H1 (cell line): ENCODE data around the gene NCOA5. TPM values are rescaled to one million over a fixed set of nuclear protein-coding genes. Genes with fewer than 3 reads are reported as not detected.

ENCODE experiments used
- EZH2 ChIP-seq: fragments of 200-600 bp; sonication (generic); IDR thresholded peaks from 2 replicates; pipeline ENCODE4 v1.7.1; 2012; ENCODE audit warnings: low read depth, mild to moderate bottlenecking, moderate library complexity, low read length, inconsistent platforms; ENCODE audit not compliant: severe bottlenecking
- PHF8 ChIP-seq: fragments of 200-600 bp; sonication (generic); conservative IDR thresholded peaks from 2 replicates; pipeline ENCODE4 v1.7.1; 2012; ENCODE audit warnings: low read depth, mild to moderate bottlenecking, inconsistent platforms, low read length, moderate library complexity
- POU5F1 ChIP-seq: IDR thresholded peaks from 2 replicates; pipeline ENCODE4 v1.6.1; 2011; ENCODE audit warnings: low read depth, mild to moderate bottlenecking, low read length, moderate library complexity
- polyA plus RNA-seq, 7 experiments: library from polyadenylated mRNA; depleted of rRNA in 3 of 7; stranded (reverse) in 5 of 7; unstranded in 2 of 7; fragments of >200 nt in 5 of 7; fragments of 200-250 nt in 2 of 7; gene quantifications; 1 replicate in 5 of 7; 2 replicates in 1 of 7; 4 replicates in 1 of 7; pipeline versions ENCODE4 v1.2.1 to v1.2.3, GENCODE V29; 2011 to 2013; ENCODE audit warnings: missing spikeins in 2 of 7, mixed read lengths in 2 of 7
- total RNA-seq: library from RNA; stranded (reverse); fragmentation: NEBNext Ultra II Directional; extraction: Animal tissue kit (Norgen Biotek cat#: 25700); gene quantifications from 2 replicates; pipeline ENCODE4 v1.2.1, GENCODE V29; 2021
- TF ChIP-seq, protein P1 (sequence below): IDR thresholded peaks from 2 replicates; pipeline ENCODE4 v1.6.1; 2012; ENCODE audit warnings: low read length, inconsistent platforms
- TF ChIP-seq, protein P2 (sequence below), 3 experiments: IDR thresholded peaks; 1 replicate in 2 of 3; 2 replicates in 1 of 3; pipeline versions ENCODE4 v1.5.1 to v1.6.1; 2011; ENCODE audit warnings: low read length in 3 of 3, mild to moderate bottlenecking in 3 of 3, inconsistent platforms in 2 of 3, low read depth in 1 of 3, moderate library complexity in 1 of 3; ENCODE audit not compliant: insufficient read depth in 1 of 3; ENCODE audit errors: control extremely low read depth in 1 of 3

NCOA5 gene
- total and polyA plus RNA-seq, 2 of the 8 experiments (the other 6 are each of a cell fraction or from before 2014, with no cell fraction given), result 20.4 to 29.0 TPM

DNA sequence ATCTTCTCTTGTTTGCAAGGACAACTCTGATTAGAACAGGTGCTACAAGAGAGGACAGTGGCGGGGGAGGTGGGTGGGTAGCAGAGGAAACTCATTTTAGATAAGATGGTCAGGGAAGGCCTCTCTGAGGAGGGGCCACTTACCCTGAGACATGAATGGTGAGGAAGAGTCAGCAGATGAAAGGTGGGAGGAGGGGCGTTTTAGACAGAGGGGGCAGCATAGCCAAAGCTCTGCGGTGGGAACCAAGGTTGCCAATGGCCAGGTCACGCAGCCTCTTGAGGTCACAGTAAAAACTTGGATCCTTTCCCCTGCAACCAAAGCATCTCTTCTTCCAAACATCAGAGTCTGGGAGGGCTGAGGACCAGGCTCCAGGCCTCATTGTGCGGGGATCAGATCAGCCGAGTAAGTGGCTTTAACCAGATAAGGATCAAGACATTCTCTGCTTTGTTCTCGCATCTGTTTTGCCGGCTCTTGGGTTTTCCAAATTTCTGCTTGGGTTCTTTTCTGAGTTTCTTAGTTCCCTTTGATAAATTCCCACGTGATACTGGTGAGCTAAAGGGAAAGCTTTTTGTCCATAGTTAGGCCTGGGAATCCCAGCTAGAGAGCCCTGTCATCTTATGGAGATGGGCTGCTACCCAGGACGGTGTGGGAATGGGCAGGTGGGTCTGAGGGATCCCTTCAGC lies 22.8 kb upstream of the NCOA5 start (continued):
- TF ChIP-seq, protein P1, sequence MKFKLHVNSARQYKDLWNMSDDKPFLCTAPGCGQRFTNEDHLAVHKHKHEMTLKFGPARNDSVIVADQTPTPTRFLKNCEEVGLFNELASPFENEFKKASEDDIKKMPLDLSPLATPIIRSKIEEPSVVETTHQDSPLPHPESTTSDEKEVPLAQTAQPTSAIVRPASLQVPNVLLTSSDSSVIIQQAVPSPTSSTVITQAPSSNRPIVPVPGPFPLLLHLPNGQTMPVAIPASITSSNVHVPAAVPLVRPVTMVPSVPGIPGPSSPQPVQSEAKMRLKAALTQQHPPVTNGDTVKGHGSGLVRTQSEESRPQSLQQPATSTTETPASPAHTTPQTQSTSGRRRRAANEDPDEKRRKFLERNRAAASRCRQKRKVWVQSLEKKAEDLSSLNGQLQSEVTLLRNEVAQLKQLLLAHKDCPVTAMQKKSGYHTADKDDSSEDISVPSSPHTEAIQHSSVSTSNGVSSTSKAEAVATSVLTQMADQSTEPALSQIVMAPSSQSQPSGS, result no peak
- TF ChIP-seq PHF8 (no peak), POU5F1 (no peak), EZH2 (no peak)
- TF ChIP-seq, protein P2, sequence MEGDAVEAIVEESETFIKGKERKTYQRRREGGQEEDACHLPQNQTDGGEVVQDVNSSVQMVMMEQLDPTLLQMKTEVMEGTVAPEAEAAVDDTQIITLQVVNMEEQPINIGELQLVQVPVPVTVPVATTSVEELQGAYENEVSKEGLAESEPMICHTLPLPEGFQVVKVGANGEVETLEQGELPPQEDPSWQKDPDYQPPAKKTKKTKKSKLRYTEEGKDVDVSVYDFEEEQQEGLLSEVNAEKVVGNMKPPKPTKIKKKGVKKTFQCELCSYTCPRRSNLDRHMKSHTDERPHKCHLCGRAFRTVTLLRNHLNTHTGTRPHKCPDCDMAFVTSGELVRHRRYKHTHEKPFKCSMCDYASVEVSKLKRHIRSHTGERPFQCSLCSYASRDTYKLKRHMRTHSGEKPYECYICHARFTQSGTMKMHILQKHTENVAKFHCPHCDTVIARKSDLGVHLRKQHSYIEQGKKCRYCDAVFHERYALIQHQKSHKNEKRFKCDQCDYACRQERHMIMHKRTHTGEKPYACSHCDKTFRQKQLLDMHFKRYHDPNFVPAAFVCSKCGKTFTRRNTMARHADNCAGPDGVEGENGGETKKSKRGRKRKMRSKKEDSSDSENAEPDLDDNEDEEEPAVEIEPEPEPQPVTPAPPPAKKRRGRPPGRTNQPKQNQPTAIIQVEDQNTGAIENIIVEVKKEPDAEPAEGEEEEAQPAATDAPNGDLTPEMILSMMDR (IDR thresholded peaks at IDR 0.05; ENCODE audit: control extremely low read depth in 1 of 3, insufficient read depth in 1 of 3, low read depth in 1 of 3, low read length in 3 of 3), result no peak
